Measurements from ENCODE around the gene C2CD2. TPM values are rescaled to one million over a fixed set of nuclear protein-coding genes. Genes with fewer than 3 reads are reported as not detected.

The C2CD2 gene
- total RNA-seq, 2 experiments from 2014 or later: 6.2 to 7.1 TPM

DNA sequence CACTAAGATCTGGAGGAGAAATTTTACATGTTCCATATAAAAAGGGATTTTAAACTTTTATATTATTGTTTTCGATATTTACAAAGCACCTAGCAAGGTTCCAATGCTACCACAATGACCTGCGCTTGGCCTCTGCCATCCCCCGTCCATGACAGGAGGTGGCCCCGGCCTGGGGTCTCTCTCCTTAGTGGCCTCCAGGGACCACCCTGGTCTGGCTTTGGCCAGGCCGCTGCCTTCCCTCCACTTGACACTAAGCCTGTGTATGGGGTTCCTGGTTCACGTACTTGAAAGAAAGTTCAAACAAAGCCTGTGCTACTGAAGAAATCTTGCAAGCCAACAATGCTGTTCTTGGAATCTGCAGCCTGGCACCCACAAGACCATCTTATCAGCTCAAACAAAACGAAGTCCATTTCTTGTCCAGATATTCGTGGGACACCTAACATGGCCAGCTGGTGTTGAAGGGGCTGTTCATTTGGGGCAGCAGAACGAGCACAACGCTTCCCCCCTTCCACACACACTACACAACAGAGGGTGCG, 87.5 kb downstream of the C2CD2 start:
- TF ChIP-seq, protein P1, sequence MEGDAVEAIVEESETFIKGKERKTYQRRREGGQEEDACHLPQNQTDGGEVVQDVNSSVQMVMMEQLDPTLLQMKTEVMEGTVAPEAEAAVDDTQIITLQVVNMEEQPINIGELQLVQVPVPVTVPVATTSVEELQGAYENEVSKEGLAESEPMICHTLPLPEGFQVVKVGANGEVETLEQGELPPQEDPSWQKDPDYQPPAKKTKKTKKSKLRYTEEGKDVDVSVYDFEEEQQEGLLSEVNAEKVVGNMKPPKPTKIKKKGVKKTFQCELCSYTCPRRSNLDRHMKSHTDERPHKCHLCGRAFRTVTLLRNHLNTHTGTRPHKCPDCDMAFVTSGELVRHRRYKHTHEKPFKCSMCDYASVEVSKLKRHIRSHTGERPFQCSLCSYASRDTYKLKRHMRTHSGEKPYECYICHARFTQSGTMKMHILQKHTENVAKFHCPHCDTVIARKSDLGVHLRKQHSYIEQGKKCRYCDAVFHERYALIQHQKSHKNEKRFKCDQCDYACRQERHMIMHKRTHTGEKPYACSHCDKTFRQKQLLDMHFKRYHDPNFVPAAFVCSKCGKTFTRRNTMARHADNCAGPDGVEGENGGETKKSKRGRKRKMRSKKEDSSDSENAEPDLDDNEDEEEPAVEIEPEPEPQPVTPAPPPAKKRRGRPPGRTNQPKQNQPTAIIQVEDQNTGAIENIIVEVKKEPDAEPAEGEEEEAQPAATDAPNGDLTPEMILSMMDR (IDR thresholded peaks at IDR 0.05): no peak
- no peak for ATAC-seq
- Mint-ChIP-seq H3K27ac (no peak overlapping the region), H3K27me3 (no peaks in the 10 kb centered on the region), H3K9me3 (no peaks in the 10 kb centered on the region), H3K36me3 (ENCODE audit: low read depth) (no peaks in the 10 kb centered on the region), H3K4me1 (ENCODE audit: low read depth) (peaks cover 33% of the 10 kb centered on the region), H3K4me3 (no peak overlapping the region)
- intact Hi-C loops (cut with micrococcal nuclease): no loop called here
- no peak for DNase-seq
- POLR2A ChIA-PET: interaction anchor here (1.0 kb wide), 1 partner anchor 13 kb away, joined by 5 read pairs; the partner anchor contains the start of gene PRDM15
- CTCF ChIA-PET: no interaction called here

DNA sequence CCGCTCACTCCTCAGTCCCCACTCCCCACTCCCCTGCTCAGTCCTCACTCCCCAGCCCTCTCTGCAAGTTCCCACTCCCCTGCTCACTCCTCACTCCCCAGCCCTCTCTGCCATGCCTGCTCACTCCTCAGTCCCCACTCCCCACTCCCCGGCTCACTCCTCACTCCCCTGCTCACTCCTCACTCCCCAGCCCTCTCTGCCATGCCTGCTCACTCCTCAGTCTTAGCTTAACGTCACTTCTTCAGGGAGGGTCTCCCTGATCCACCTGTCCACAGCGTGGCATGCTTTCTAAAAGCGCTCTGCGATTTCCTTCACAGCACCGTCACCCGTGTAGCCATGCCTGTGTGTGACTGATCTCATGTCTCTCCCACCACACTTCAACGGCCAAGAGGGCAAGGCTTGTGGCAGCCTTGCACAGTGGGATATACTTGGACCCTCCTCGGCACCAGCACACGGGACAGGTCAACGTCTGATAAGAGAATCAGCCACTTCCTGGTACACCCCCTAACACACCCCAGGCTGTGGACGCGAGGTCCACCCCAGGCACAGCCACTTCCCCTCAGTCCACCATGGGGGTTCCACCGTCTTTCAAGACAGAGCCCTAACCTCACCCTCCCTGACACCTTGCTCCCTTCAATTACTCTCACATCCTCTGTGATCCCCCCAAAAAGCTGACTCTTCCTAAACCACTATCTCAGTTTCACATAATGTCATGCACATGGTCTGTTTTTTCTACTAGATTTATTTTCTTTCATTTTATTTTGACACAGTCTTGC, 88.6 kb downstream of the C2CD2 start:
- POLR2A ChIA-PET: interaction anchor here (1.0 kb wide), 1 partner anchor 14 kb away, joined by 5 read pairs; the partner anchor contains the start of gene PRDM15
- peak; percentile 38 for DNase-seq
- intact Hi-C loops (cut with micrococcal nuclease): no loop called here

DNA sequence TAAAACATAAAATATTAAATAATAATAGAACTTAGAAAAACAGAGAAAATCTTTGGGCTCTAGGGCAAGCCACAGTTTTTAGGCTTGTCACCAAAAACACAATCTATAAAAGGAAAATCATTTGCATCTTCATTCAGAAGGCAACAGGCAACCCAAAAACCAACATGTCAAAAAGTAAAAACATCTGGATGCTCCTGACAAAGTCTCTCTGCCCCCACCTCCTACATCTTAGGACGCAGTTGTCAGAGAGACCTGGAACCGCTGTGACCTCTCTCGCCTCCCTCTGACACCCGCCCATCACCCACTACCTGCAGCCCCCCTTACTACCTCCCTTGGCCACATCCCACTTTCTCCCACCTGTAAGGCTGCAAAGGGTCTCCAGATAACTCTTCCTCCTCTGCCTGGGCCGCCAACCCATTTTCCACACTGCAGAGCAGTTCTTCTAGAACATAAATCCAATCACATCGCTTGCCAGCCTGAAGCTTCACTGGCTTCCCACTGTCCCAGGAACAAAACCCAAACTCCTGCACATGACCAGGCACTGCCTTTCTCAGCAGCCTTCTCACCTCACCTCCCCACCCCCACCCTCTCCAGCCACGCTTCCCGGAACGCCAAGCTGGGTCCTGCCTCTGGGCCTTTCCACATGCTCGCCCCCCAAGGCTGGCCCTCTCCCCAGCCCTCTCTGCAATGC, 89.4 kb downstream of the C2CD2 start:
- Mint-ChIP-seq H3K4me3 (no peak overlapping the region), H3K27me3 (no peaks in the 10 kb centered on the region), H3K27ac (no peak overlapping the region), H3K9me3 (no peaks in the 10 kb centered on the region), H3K36me3 (ENCODE audit: low read depth) (no peaks in the 10 kb centered on the region), H3K4me1 (ENCODE audit: low read depth) (peaks cover 33% of the 10 kb centered on the region)
- intact Hi-C loops (cut with micrococcal nuclease): no loop called here
- ATAC-seq (no peak), DNase-seq (no peak)
- TF ChIP-seq, protein P1 (IDR thresholded peaks at IDR 0.05): no peak
- CTCF ChIA-PET: no interaction called here
- POLR2A ChIA-PET: no interaction called here

More for the DNA sequence above, 88.6 kb downstream of the C2CD2 start:
- no peaks in the 10 kb centered on the region for H3K36me3 Mint-ChIP-seq (ENCODE audit: low read depth)
- H3K9me3 Mint-ChIP-seq: no peaks in the 10 kb centered on the region
- no peak overlapping the region for H3K4me3 Mint-ChIP-seq
- CTCF ChIA-PET: interaction anchor here (0.9 kb wide), 1 partner anchor 95 kb away, joined by 3 read pairs; no protein-coding TSS in a partner anchor
- peak overlapping the region; percentile 7 for H3K27ac Mint-ChIP-seq
- TF ChIP-seq, protein P1 (IDR thresholded peaks at IDR 0.05): no peak
- H3K4me1 Mint-ChIP-seq (ENCODE audit: low read depth): peaks cover 33% of the 10 kb centered on the region
- ATAC-seq: peak; percentile 93
- no peaks in the 10 kb centered on the region for H3K27me3 Mint-ChIP-seq

DNA sequence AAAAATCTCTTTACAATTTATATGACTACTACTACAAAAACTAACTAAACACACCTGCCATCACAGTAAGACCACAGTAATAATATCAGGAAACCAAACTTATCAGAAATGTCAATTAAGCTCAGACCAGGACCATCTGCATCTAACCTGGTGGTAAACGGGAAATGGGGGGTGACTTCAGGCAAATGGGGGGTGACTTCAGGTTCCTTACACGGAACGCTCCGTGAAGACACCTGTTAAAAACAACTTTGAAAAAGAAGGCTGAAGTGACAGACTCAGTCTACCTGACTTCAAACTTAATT, 90.4 kb downstream of the C2CD2 start:
- POLR2A ChIA-PET: interaction anchor here (0.6 to 0.7 kb wide), 2 partner anchors 86 to 705 kb away, joined by 3 read pairs; no protein-coding TSS in a partner anchor
- CTCF ChIA-PET: no interaction called here
- DNase-seq: no peak
- intact Hi-C loops (cut with micrococcal nuclease): no loop called here
- Mint-ChIP-seq H3K9me3 (no peaks in the 10 kb centered on the region), H3K27ac (no peak overlapping the region), H3K4me3 (no peak overlapping the region), H3K36me3 (ENCODE audit: low read depth) (no peaks in the 10 kb centered on the region), H3K27me3 (no peaks in the 10 kb centered on the region), H3K4me1 (ENCODE audit: low read depth) (peaks cover 32% of the 10 kb centered on the region)
- TF ChIP-seq, protein P1 (IDR thresholded peaks at IDR 0.05): no peak
- no peak for ATAC-seq

DNA sequence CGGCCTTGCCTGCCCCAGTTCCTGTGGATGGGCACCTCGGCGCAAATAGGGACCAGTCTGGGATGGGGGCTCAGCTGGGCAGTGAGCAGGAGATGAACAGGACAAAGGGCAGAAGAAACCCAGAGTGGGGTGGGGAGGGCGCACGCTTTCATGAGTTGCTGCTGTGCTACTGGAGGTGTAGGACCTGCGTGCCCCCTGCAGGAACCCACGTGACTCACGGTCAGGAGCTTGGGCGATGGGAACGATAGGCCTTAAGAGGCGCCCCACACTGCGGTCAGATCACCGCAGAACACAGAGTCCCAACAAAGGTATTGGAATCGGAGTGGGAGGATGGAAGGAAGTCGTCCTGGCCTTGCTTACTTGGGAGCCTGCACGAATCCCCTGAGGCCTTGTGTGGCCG, 91.8 kb downstream of the C2CD2 start:
- ChIA-PET POLR2A (no interaction called here), CTCF (interaction anchor here (1.0 kb wide), 1 partner anchor 255 kb away, joined by 3 read pairs; no protein-coding TSS in a partner anchor)
- DNase-seq: no peak
- peaks cover 32% of the 10 kb centered on the region for H3K4me1 Mint-ChIP-seq (ENCODE audit: low read depth)
- peaks cover 4% of the 10 kb centered on the region for H3K36me3 Mint-ChIP-seq (ENCODE audit: low read depth)
- no peaks in the 10 kb centered on the region for H3K27me3 Mint-ChIP-seq
- H3K27ac Mint-ChIP-seq: no peak overlapping the region
- TF ChIP-seq, protein P1 (IDR thresholded peaks at IDR 0.05): no peak
- H3K4me3 Mint-ChIP-seq: no peak overlapping the region
- intact Hi-C loops (cut with micrococcal nuclease): no loop called here
- ATAC-seq: no peak
- no peaks in the 10 kb centered on the region for H3K9me3 Mint-ChIP-seq
